Raji (cell line): ENCODE measurements around the gene MMS19.

Experiments
- POLR2A ChIP-seq: IDR thresholded peaks from 2 replicates; pipeline ENCODE4 v1.6.1; 2011; ENCODE audit warnings: low read depth, low read length, control low read depth; ENCODE audit not compliant: insufficient read depth

Gene MMS19

GRCh38 chr10:97498841-97499560 is 779 bp upstream of the MMS19 start, which contains the start of gene UBTD1:
UBTD1 (plus strand) TSS chr10:97498924; CDS start chr10:97499204, 280 bp downstream.
- TF ChIP-seq POLR2A: no peak

- peak; percentile 94 for TF ChIP-seq POLR2A
These were observed 598 bp downstream of the MMS19 start for GRCh38 chr10:97497572-97498075.

- TF ChIP-seq POLR2A: no peak
These were observed 3.2 kb downstream of the MMS19 start for GRCh38 chr10:97494863-97495506.

DNA sequence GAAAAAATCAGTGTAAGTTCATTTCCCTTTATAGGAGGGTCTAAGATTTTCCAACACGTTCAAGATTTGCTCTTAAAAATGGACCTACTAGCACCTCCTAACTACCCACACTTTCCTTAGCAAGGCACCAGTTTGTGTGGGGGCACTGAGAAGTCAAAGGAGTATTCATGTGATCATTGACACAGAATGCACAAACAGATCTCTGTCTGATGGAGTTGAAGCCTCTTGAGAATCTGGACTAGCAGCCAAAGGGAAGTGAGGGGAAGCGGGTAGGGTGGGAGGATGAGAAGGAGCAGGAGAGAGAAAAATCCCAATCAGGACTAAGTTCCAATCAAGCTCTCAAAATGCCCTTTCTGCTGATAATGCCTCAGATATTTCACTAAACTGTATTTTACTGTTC is 4.1 kb downstream of the MMS19 start:
- no peak for TF ChIP-seq POLR2A

DNA sequence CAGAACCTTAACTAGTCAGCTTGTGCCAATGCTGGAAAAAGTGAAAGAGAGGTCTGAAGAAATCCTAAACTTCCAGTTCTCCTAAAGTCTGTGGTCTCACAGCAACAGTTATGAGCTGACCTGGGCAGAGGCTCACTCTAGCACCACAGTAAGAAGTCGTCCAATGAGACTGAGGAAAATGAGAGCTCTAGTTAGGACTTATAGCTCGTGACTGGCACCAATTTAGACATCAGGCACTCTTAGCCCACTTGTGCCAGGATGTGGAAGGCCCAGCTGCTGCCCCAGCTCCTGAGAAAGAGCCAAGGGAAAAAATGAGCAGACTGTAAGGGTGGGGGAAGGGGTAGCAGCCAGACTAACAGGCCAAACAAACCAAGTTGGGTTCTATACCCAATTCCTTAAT is 7.6 kb downstream of the MMS19 start:
- no peak for TF ChIP-seq POLR2A

DNA sequence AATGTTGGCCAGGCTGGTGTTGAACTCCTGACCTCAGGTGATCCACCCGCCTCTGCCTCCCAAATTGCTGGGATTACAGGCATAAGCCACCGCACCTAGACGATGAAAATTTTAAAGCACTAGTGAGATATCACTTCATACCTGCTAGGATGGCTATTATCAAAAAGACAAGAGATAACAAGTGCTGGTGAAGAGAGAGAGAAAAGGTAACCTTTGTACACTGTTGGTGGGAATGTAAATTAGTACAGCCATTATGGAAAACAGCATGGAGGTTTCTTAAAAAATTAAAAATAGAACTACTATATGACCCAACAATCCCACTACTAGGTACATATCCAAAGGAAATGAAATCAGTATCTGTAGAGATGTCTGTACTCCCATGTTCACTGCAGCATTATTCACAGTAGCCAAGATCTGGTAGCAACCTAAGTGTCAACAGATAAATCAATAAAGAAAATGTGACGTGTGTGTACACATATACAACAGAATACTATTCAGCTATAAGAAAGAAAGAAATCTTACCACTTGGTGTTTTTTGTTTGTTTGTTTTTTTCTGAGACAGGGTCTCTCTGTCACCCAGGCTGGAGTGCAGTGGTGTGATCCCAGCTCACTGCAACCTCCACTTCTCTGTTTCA is 12.5 kb downstream of the MMS19 start:
- TF ChIP-seq POLR2A: no peak

DNA sequence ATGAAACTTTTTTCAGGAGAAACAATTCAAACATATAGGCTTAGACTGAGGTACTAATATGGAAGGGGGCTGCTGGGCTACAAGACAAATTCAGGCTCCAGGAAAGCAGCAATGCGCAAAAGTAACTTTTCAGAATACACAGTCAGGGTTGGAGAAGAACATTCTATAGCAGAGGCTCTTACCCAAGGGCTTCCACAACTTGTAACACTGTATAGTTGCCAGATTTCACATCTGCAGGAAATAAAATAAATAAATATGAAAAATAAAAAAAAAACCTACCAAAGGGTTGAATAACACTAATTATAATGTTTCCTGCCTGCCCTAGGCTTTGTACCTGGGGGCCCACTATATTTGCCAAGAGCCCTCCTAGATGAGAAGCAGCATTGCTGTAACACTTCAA is 14.3 kb downstream of the MMS19 start:
- no peak for TF ChIP-seq POLR2A

GRCh38 chr10:97483506-97483905 is 14.7 kb downstream of the MMS19 start:
- TF ChIP-seq POLR2A: no peak

DNA sequence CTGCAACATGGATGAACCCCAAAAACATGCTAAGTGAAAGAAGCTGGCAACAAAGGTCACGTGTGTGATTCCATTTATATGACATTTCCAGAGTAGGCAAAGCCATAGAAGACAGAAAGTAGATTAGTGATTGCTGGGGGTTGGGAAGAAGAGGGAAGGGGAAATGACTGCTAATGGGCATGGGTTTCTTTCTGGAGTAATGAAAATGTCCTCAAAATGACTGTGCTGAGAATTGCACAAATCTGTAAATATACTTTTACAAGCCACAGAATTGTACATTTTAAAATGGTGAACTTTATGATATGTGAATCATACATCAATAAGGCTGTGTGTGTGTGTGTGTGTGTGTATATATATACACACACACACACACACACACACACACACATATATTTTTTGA is 15.8 kb downstream of the MMS19 start:
- TF ChIP-seq POLR2A: no peak

DNA sequence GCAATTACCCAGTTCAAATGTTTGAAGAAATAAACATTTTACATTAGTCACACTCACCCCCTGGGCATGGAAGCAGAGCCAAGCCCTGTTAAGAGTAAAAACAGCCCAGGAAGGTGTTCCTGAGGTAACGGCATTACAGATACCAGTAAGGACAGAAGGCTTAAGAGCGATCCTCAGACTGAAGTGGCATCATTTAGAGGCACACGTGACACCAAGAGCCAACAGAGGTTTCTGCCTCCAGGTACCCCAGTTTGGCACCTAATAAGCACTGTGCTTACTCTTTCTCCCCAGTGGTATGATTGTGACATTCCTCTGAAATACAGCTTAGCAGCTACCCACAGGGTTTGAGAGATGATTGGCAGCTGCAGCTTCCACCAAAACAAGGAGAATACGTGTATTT is 17.2 kb downstream of the MMS19 start:
- no peak for TF ChIP-seq POLR2A

GRCh38 chr10:97479939-97480338 is 18.3 kb downstream of the MMS19 start:
- no peak for TF ChIP-seq POLR2A

- no peak for TF ChIP-seq POLR2A
These were observed 22.2 kb downstream of the MMS19 start for GRCh38 chr10:97475936-97476594.

DNA sequence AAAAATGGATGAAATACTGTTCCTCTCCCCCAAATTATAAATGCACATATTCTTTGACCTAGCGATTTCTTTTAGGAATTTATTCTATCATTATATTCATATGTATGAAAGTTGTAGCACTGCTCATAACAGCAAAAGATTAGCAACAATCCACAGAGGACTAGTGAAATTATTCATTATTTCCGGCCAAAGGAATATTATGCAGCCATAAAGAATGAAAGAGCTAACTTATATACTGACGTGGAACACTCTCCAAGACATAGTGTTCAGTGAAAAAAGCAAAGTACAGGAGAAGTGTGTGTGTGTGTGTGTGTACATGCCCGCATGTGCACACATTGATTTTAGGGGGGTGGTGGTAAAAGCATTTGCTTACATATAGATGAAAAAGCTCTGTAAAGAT is 23.3 kb downstream of the MMS19 start:
- no peak for TF ChIP-seq POLR2A

DNA sequence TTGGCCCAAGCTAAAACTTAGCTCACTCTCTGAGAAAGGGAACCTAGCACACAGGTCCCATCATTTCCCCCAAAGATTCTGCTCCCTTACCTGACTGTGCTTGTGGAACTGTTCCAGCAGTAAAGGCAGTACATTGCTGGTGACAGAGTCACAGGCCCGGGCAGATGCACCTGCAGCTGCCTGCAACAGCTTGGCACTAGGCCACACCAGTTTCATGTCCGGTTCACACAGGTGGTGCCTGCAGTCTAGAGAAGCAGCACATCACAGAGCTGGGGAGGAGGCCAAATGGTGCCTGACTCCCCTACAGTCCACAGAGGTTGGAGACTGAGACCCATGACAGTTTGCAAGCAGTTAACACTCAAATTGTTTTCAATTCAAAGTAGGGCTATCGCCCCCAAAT is 30.1 kb downstream of the MMS19 start:
- TF ChIP-seq POLR2A: no peak

- no peak for TF ChIP-seq POLR2A
These were observed 31.5 kb downstream of the MMS19 start for GRCh38 chr10:97466755-97467154.
